Type B pancreatic cell (in vitro differentiated cells): ENCODE data around the gene BMP7. TPM values are rescaled to one million over a fixed set of nuclear protein-coding genes. Genes with fewer than 3 reads are reported as not detected.

Experiments
- DNase-seq: peaks from one replicate; pipeline ENCODE4 v3.0.0; 2021; ENCODE audit warnings: mixed read lengths; ENCODE audit not compliant: unreplicated experiment; ENCODE audit errors: extremely low spot score
- H3K27ac Mint-ChIP-seq: 2 replicates; pipeline ENCODE4 v1.8.0; 2021; ENCODE audit warnings: mild to moderate bottlenecking, mixed read lengths
- H3K27me3 Mint-ChIP-seq: 2 replicates; pipeline ENCODE4 v1.8.0; 2021; ENCODE audit warnings: mixed read lengths
- H3K36me3 Mint-ChIP-seq: 2 replicates; pipeline ENCODE4 v1.8.0; 2021; ENCODE audit warnings: mixed read lengths
- H3K4me1 Mint-ChIP-seq: one replicate; pipeline ENCODE4 v1.8.0; 2021; ENCODE audit warnings: mixed read lengths; ENCODE audit not compliant: unreplicated experiment
- H3K4me3 Mint-ChIP-seq: 2 replicates; pipeline ENCODE4 v1.8.0; 2021; ENCODE audit warnings: mild to moderate bottlenecking, mixed read lengths
- H3K9me3 Mint-ChIP-seq: 2 replicates; pipeline ENCODE4 v1.8.0; 2021; ENCODE audit warnings: mixed read lengths
- CTCF ChIP-seq: fragments of 200-600 bp; sonication (generic); conservative IDR thresholded peaks from 2 replicates; pipeline ENCODE4 v1.5.0; 2021; ENCODE audit warnings: antibody characterized with exemption, mild to moderate bottlenecking
- total RNA-seq: library from RNA; stranded (reverse); gene quantifications from 2 replicates; pipeline ENCODE4 v1.2.1, GENCODE V29; 2021; ENCODE audit warnings: low replicate concordance

Gene BMP7
- total RNA-seq, 1 donor from 2014 or later: 115 TPM

GRCh38 chr20:57142667-57143066 is 123.8 kb downstream of the BMP7 start:
- Mint-ChIP-seq H3K4me1 (peaks cover 5% of the 10 kb centered on the region), H3K36me3 (no peaks in the 10 kb centered on the region), H3K27ac (no peak overlapping the region), H3K9me3 (peaks cover 4% of the 10 kb centered on the region), H3K4me3 (no peak overlapping the region), H3K27me3 (peaks cover 20% of the 10 kb centered on the region)
- no peak for DNase-seq
- no peak for TF ChIP-seq CTCF

DNA sequence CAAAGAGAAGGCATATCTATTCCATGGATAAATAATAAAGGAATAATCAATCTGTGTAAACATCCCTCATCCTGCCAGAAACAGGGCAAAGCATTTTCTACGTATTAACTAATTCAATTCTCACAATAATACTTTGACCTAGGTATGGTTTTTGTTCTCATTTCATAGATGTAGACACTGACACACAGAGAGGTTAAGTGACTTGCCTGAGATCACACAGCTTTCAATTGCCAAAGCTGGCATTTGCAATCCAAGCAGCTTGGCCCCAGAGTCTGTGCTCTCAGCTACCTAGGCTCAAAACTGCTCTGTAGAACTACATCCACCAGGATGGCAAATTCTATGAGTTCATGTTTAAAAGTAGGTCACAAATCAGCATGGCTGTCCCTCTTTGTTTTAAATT is 124.9 kb downstream of the BMP7 start:
- Mint-ChIP-seq H3K4me1 (peaks cover 5% of the 10 kb centered on the region), H3K27me3 (peaks cover 17% of the 10 kb centered on the region), H3K36me3 (no peaks in the 10 kb centered on the region), H3K9me3 (no peaks in the 10 kb centered on the region), H3K4me3 (no peak overlapping the region), H3K27ac (no peak overlapping the region)
- TF ChIP-seq CTCF: no peak
- no peak for DNase-seq

- no peak for DNase-seq
- Mint-ChIP-seq H3K9me3 (no peaks in the 10 kb centered on the region), H3K27me3 (peaks cover 12% of the 10 kb centered on the region), H3K36me3 (no peaks in the 10 kb centered on the region), H3K4me3 (no peak overlapping the region), H3K27ac (no peak overlapping the region), H3K4me1 (peaks cover 5% of the 10 kb centered on the region)
- no peak for TF ChIP-seq CTCF
Observed at GRCh38 chr20:57140416-57140965, 126.0 kb downstream of the BMP7 start.

DNA sequence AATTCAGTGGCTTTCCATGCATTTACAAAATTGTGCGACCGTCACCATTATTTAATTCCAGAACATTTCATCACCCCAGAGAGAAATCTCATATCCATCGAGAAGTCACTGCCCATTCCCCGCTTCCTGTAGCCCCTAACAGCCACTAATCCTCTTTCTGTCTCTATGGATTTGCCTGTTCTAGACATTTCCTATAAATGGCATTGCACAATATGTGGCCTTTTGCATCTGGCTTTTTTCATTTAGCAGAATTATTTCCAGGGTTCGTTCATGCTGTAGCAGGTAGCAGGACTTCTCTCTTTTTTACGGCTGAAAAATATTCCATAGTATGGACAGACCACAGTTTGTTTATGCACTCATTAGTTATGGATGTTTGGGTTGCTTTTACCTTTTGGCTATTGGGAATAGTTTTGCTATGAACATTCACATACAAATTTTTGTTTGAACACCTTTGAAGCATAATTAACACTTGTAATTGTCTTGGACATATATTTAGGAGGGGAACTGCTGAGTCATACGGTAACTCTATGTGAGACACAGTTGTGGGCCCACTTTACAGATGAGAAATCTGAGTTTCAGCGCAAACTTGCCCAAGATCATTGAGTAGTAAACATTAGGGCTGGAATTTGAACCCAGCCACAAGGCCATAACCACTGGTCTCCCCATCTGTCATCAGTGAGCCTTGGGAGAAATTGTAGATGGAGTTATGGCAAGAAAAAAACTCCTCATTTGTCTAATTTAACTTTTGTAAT is 126.9 kb downstream of the BMP7 start:
- Mint-ChIP-seq H3K27ac (no peak overlapping the region), H3K27me3 (peaks cover 12% of the 10 kb centered on the region), H3K36me3 (no peaks in the 10 kb centered on the region), H3K4me1 (peaks cover 7% of the 10 kb centered on the region), H3K9me3 (peaks cover under 1% of the 10 kb centered on the region), H3K4me3 (no peak overlapping the region)
- no peak for TF ChIP-seq CTCF
- no peak for DNase-seq

DNA sequence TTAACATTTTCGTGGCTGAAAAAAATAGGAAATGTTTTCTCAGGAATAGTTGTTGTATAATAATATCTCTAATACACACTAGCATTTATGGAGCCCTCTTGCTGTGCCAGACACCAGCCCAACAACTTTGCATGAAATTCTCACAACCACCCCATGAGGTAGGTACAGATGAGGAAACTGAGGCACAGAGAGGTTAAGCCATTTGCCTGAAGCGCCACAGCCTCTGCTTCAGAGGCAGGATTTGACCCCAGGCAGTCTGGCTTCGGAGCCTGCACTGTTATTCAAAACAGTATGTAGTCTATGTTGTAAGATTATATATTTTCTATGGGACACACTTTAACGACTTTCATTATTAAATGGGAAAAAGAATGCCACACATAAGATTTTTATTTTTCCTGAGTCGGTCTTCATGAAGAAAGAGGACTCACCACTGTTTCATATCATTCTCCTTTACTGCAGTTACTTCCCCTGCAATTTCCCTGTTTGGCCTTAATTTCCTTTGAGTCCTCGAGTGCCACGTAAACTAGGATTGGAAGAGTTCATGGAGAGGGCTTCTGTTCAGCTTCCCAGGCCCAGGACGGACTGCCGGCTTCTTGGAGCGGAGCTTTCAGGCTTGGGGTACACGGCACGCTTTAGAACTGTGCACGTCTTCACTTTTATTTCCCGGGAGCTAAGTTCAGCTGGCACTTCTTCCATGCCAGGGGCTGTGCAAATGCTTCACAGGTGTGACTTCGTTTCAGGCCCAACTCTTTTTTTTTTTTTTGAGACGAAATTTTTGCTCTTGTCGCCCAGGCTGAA is 128.0 kb downstream of the BMP7 start:
- Mint-ChIP-seq H3K4me3 (no peak overlapping the region), H3K27ac (no peak overlapping the region), H3K4me1 (peaks cover 13% of the 10 kb centered on the region), H3K36me3 (no peaks in the 10 kb centered on the region), H3K9me3 (peaks cover 6% of the 10 kb centered on the region), H3K27me3 (peaks cover 7% of the 10 kb centered on the region)
- no peak for TF ChIP-seq CTCF
- DNase-seq: no peak
